Stimulated activated CD8-positive, alpha-beta memory T cell treated with anti-CD3 and anti-CD28 coated beads, Interleukin-12 subunit alpha, Interleukin-12 subunit beta, amount 100 ng/mL, for 1 hour (primary cell): ENCODE results near the gene GTF3C2.

Experiments used
- DNase-seq: peaks from one replicate; pipeline ENCODE4 v3.0.0-alpha.2; 2020; ENCODE audit warnings: low read depth

GTF3C2 gene

GRCh38 chr2:27296481-27296880 is 60.1 kb downstream of the GTF3C2 start:
- DNase-seq: no peak

- DNase-seq: no peak
Observed at GRCh38 chr2:27294928-27295327, 61.6 kb downstream of the GTF3C2 start.

GRCh38 chr2:27291865-27292264 is 64.7 kb downstream of the GTF3C2 start:
- DNase-seq: no peak

GRCh38 chr2:27290549-27290948 is 66.0 kb downstream of the GTF3C2 start:
- no peak for DNase-seq

GRCh38 chr2:27288610-27289009 is 68.0 kb downstream of the GTF3C2 start:
- DNase-seq: no peak

- DNase-seq: no peak
Observed at GRCh38 chr2:27285481-27285880, 71.1 kb downstream of the GTF3C2 start.

- no peak for DNase-seq
Observed at GRCh38 chr2:27284996-27285395, 71.6 kb downstream of the GTF3C2 start.

GRCh38 chr2:27282892-27283291 is 73.7 kb downstream of the GTF3C2 start:
- no peak for DNase-seq

- DNase-seq: no peak
Observed at GRCh38 chr2:27281855-27282559, 74.6 kb downstream of the GTF3C2 start, which contains the start of gene TRIM54. TRIM54 (plus strand) TSS chr2:27282429; CDS start chr2:27282732, 303 bp downstream.

GRCh38 chr2:27281442-27281841 is 75.1 kb downstream of the GTF3C2 start:
- DNase-seq: no peak

GRCh38 chr2:27280826-27281225 is 75.7 kb downstream of the GTF3C2 start:
- DNase-seq: no peak

GRCh38 chr2:27278010-27278409 is 78.6 kb downstream of the GTF3C2 start:
- DNase-seq: no peak
